MV-4-11 (cell line): ENCODE data around the gene RIMBP2.
"Not testable (repeated sequence)": the region's sequence is repeated elsewhere in the genome, so short reads cannot be mapped to it uniquely, and the experiment has no call there.

Experiments
- DNase-seq: peaks from one replicate; lab custom pipeline; 2025; lab: John Stamatoyannopoulos, UW

The RIMBP2 gene

GRCh38 chr12:130595566-130595965, 120.5 kb downstream of the RIMBP2 start:
- no peak for DNase-seq

- DNase-seq, result no peak
These were observed 123.0 kb downstream of the RIMBP2 start for GRCh38 chr12:130593056-130593455.

GRCh38 chr12:130592641-130593040, 123.5 kb downstream of the RIMBP2 start:
- DNase-seq, result no peak

- no peak for DNase-seq
These were observed 124.4 kb downstream of the RIMBP2 start for GRCh38 chr12:130591736-130592135.

GRCh38 chr12:130590685-130591084, 125.4 kb downstream of the RIMBP2 start:
- no peak for DNase-seq

- DNase-seq, result no peak
These were observed 126.4 kb downstream of the RIMBP2 start for GRCh38 chr12:130589540-130590317.

- no peak for DNase-seq
These were observed 127.2 kb downstream of the RIMBP2 start for GRCh38 chr12:130588696-130589539.

GRCh38 chr12:130587966-130588365, 128.1 kb downstream of the RIMBP2 start:
- DNase-seq, result no peak

- not testable (repeated sequence) for DNase-seq
These were observed 131.6 kb downstream of the RIMBP2 start for GRCh38 chr12:130584475-130584874.

GRCh38 chr12:130583800-130584199, 132.3 kb downstream of the RIMBP2 start:
- no peak for DNase-seq

- DNase-seq, result no peak
These were observed 132.8 kb downstream of the RIMBP2 start for GRCh38 chr12:130583317-130583716.

GRCh38 chr12:130582286-130582685, 133.8 kb downstream of the RIMBP2 start:
- DNase-seq, result no peak

GRCh38 chr12:130581782-130582181, 134.3 kb downstream of the RIMBP2 start:
- no peak for DNase-seq

- DNase-seq, result no peak
These were observed 136.9 kb downstream of the RIMBP2 start for GRCh38 chr12:130579231-130579630.

GRCh38 chr12:130577351-130577750, 138.7 kb downstream of the RIMBP2 start:
- DNase-seq, result no peak

GRCh38 chr12:130576371-130576816, 139.7 kb downstream of the RIMBP2 start:
- DNase-seq, result no peak

GRCh38 chr12:130574402-130574801, 141.7 kb downstream of the RIMBP2 start:
- no peak for DNase-seq

GRCh38 chr12:130573766-130574165, 142.3 kb downstream of the RIMBP2 start:
- no peak for DNase-seq

- DNase-seq, result no peak
These were observed 142.9 kb downstream of the RIMBP2 start for GRCh38 chr12:130573235-130573634.

GRCh38 chr12:130572553-130572952, 143.5 kb downstream of the RIMBP2 start:
- DNase-seq, result no peak

GRCh38 chr12:130571734-130572133, 144.4 kb downstream of the RIMBP2 start:
- DNase-seq, result no peak

- no peak for DNase-seq
These were observed 145.0 kb downstream of the RIMBP2 start for GRCh38 chr12:130571089-130571488.

- no peak for DNase-seq
These were observed 146.6 kb downstream of the RIMBP2 start for GRCh38 chr12:130569521-130569920.
